CD4-positive, alpha-beta T cell treated with Interleukin-15 for 4 hours (primary cell): ENCODE measurements around the gene NRP1.
"Not testable (repeated sequence)": the region's sequence is repeated elsewhere in the genome, so short reads cannot be mapped to it uniquely, and the experiment has no call there.

Source experiments
- DNase-seq: peaks from one replicate; pipeline ENCODE4 v3.0.0-alpha.2; 2020; ENCODE audit warnings: low spot score

The NRP1 gene

GRCh38 chr10:33321516-33321915 is 13.0 kb downstream of the NRP1 start:
- no peak for DNase-seq

GRCh38 chr10:33320288-33320687 is 14.2 kb downstream of the NRP1 start:
- DNase-seq: no peak

- no peak for DNase-seq
Observed at GRCh38 chr10:33315891-33316290, 18.6 kb downstream of the NRP1 start.

- DNase-seq: no peak
Observed at GRCh38 chr10:33314811-33315561, 19.5 kb downstream of the NRP1 start.

- no peak for DNase-seq
Observed at GRCh38 chr10:33311640-33312039, 22.8 kb downstream of the NRP1 start.

GRCh38 chr10:33310853-33311252 is 23.6 kb downstream of the NRP1 start:
- no peak for DNase-seq

GRCh38 chr10:33309406-33309805 is 25.1 kb downstream of the NRP1 start:
- DNase-seq: no peak

- no peak for DNase-seq
Observed at GRCh38 chr10:33307835-33308234, 26.6 kb downstream of the NRP1 start.

GRCh38 chr10:33306701-33307519 is 27.6 kb downstream of the NRP1 start:
- DNase-seq: no peak

GRCh38 chr10:33306126-33306525 is 28.3 kb downstream of the NRP1 start:
- DNase-seq: no peak

GRCh38 chr10:33304423-33305225 is 29.8 kb downstream of the NRP1 start:
- no peak for DNase-seq

- no peak for DNase-seq
Observed at GRCh38 chr10:33303988-33304387, 30.5 kb downstream of the NRP1 start.

- DNase-seq: no peak
Observed at GRCh38 chr10:33302208-33302829, 32.1 kb downstream of the NRP1 start.

GRCh38 chr10:33301097-33301789 is 33.2 kb downstream of the NRP1 start:
- no peak for DNase-seq

GRCh38 chr10:33300544-33300943 is 33.9 kb downstream of the NRP1 start:
- not testable (repeated sequence) for DNase-seq

- no peak for DNase-seq
Observed at GRCh38 chr10:33298893-33299292, 35.6 kb downstream of the NRP1 start.

- DNase-seq: no peak
Observed at GRCh38 chr10:33298110-33298509, 36.4 kb downstream of the NRP1 start.

- no peak for DNase-seq
Observed at GRCh38 chr10:33295851-33296250, 38.6 kb downstream of the NRP1 start.

GRCh38 chr10:33293531-33294170 is 40.8 kb downstream of the NRP1 start:
- DNase-seq: no peak

- no peak for DNase-seq
Observed at GRCh38 chr10:33293076-33293475, 41.4 kb downstream of the NRP1 start.

- no peak for DNase-seq
Observed at GRCh38 chr10:33291053-33291592, 43.3 kb downstream of the NRP1 start.
